GM21423 (cell line): ENCODE results near the gene ATP1B3.
"Not testable (repeated sequence)": the region's sequence is repeated elsewhere in the genome, so short reads cannot be mapped to it uniquely, and the experiment has no call there.

Experiments
- ATAC-seq: cut with Tn5 transposase; IDR thresholded peaks from one replicate; pipeline ENCODE4 v1.9.1; 2021; ENCODE audit warnings: mild to moderate bottlenecking, moderate library complexity; ENCODE audit not compliant: unreplicated experiment

ATP1B3 gene

GRCh38 chr3:141941093-141941492, 64.7 kb downstream of the ATP1B3 start:
- ATAC-seq = no peak

- ATAC-seq = no peak
Measured at GRCh38 chr3:141942006-141942405, 65.6 kb downstream of the ATP1B3 start.

- ATAC-seq = no peak
Measured at GRCh38 chr3:141945726-141946485, 69.5 kb downstream of the ATP1B3 start.

- no peak for ATAC-seq
Measured at GRCh38 chr3:141949399-141949798, 73.0 kb downstream of the ATP1B3 start.

- ATAC-seq = no peak
Measured at GRCh38 chr3:141949972-141950371, 73.5 kb downstream of the ATP1B3 start.

- ATAC-seq = no peak
Measured at GRCh38 chr3:141950572-141951493, 74.4 kb downstream of the ATP1B3 start.

GRCh38 chr3:141952611-141953010, 76.2 kb downstream of the ATP1B3 start:
- no peak for ATAC-seq

- no peak for ATAC-seq
Measured at GRCh38 chr3:141955175-141955574, 78.7 kb downstream of the ATP1B3 start.

- ATAC-seq = no peak
Measured at GRCh38 chr3:141959589-141960554, 83.4 kb downstream of the ATP1B3 start.

GRCh38 chr3:141960731-141961130, 84.3 kb downstream of the ATP1B3 start:
- ATAC-seq = no peak

GRCh38 chr3:141963301-141963700, 86.9 kb downstream of the ATP1B3 start:
- ATAC-seq = no peak

- no peak for ATAC-seq
Measured at GRCh38 chr3:141965471-141965870, 89.0 kb downstream of the ATP1B3 start.

- ATAC-seq = no peak
Measured at GRCh38 chr3:141969711-141970110, 93.3 kb downstream of the ATP1B3 start.

GRCh38 chr3:141971571-141971970, 95.1 kb downstream of the ATP1B3 start:
- no peak for ATAC-seq

GRCh38 chr3:141972399-141972798, 96.0 kb downstream of the ATP1B3 start:
- ATAC-seq = no peak

GRCh38 chr3:141974777-141975176, 98.3 kb downstream of the ATP1B3 start:
- not testable (repeated sequence) for ATAC-seq
